Measurements from ENCODE around the gene FGB.
"Not testable (repeated sequence)": the region's sequence is repeated elsewhere in the genome, so short reads cannot be mapped to it uniquely, and the experiment has no call there.

FGB gene

GRCh38 chr4:154566639-154567204 is 3.9 kb downstream of the FGB start:
- FAIRE-seq = no peak

- no peak for FAIRE-seq
These were observed 6.2 kb downstream of the FGB start for GRCh38 chr4:154569028-154569427.

GRCh38 chr4:154569584-154569983 is 6.8 kb downstream of the FGB start:
- FAIRE-seq = no peak

DNA sequence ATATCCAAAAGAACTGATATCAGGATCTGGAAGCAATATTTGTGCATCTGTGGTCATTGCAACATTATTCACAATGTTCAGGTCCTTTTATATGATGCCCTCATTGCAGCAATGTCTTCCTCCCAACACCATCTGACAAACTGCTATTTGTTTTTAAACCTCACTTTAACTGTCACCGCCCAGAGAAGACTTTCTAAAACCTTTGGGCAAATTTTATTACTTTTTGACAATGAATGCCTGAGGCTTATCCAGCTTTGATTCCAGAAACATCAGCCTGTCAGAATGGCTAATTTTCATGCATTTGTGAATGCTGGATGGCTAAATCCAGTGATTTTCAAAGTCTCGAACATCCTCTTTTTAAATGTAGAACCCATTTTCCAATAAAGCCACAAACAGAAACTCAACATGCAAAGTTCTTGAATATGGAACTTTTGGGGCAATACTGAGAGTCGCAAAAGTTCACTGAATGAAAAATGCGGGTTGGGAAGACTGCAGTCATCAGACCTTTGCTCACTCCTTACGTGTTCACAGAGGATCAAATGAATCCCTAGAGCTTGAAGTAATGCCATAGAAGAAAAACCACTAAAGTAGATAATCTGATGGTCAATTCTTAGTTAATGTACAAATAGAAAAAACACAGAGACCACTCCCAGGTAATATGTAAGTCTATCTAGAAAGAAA is 10.5 kb downstream of the FGB start:
- no peak for FAIRE-seq

DNA sequence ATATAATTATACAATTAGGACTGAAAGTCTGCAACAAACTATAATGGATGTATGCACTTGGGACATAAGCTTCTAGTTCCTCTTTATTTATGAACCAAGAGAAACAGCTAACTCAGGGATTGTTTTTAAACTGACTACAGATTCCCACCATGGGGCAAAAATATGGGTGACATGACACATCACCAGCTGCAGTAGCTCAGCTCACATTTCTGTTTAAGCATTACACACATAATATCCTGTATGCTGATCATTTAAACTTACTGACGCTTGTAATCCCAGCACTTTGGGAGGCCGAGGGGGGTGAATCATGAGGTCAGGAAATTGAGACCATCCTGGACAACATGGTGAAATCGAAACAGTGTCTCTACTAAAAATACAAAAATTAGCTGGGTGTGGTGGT is 11.5 kb downstream of the FGB start:
- FAIRE-seq = no peak

DNA sequence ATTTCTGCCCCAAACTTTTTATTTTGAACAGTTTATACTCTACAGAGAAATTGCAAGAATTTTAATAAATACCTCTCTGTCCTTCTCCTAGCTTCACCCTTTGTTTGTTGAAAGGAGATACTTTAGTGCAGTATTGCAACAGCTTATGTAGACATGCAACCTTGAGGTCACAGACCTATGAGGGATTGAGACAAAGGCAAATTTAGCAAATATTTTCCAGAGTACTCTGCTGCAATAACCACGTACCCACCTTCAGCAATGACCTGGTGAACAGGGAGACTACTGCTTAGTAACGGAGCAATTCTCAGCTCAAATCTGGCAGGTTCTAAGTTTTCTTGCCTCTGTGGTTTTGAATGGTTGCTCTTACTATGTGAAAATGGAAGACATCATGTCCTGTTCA is 14.5 kb downstream of the FGB start:
- FAIRE-seq = no peak

DNA sequence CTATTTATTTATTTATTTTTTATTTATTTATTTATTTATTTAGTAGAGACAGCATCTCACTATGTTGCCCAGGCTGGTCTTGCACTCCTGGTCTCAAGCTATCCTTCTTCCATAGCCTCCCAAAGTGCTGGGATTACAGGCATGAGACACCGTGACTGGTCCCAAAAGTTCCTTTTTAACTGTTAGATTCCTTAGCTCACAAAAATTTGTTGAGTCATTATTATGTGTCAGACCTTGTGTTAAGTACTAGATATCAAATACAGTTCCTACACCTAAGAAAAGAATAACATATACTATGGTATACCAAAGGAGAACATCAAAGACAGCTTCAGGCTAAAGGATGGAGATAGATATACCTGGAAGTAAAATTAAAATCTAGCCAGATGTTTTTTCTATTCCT is 16.1 kb downstream of the FGB start:
- FAIRE-seq = no peak

DNA sequence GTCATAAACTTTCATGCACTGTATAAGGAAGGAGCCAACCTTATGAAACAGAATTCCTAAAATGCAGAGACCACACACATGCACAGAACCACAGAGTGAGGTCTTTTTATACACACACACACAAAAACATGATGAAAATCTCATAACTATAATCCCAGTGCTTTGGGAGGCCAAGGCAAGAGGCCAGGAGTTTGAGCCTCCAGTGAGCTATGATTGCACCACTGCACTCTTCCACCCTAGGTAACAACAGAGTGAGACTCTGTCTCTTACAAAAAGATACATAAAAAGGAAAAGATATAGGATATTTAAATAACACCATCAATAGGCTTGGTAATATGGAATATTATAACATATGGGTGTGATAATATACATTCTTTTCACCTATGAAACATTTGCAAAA is 17.1 kb downstream of the FGB start:
- no peak for FAIRE-seq

- no peak for FAIRE-seq
These were observed 19.9 kb downstream of the FGB start for GRCh38 chr4:154582723-154583122.

DNA sequence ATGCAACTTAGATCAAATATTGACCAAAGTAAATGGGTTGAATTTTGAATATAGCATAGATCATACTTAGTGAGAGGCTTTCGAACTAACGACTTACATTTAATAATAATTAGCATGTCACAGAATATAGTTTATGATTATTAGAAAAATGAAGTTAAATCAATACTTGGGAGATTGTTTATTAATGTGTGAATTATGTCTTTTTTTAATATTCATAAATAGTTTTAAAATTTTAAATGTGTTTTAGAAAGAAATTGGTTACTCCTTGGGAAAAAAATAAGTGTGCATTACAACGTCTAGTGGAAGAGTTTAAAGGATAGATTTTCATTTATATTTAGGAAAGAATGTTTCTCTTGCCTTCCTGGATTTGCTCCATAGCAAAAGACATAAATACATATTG is 20.4 kb downstream of the FGB start:
- FAIRE-seq = no peak

GRCh38 chr4:154583677-154584076 is 20.9 kb downstream of the FGB start:
- no peak for FAIRE-seq

- FAIRE-seq = no peak
These were observed 21.4 kb downstream of the FGB start for GRCh38 chr4:154584259-154584658.

DNA sequence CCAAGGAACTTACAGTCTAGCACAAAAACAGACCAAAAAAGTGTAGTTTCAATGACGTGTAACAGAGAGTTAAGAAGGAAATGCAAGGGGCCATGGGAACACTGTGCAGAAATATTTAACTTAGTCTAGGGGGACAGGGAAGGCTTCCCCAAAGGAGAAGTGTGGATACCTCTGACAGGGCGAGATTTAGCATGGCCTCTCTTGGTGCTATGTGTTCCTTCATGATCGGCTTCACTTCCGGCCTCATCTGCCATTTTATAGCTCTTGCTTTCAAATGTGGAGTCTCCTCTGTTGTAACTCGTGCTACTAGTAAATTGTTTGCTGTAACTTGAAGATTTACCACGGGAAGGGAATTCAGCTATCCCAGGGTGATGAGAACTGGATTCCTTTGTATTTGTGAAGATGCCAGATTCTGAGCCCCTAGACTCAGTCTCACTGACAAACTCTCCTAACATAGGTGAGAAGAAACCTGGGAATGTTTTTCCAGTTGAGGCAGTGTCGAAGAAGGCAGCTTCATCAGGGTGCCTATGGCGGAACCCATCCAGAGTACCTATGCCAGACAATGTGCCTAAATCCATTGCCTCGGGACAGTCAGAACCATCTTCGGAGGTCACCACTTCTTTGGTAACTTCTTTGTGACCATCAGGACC is 22.7 kb downstream of the FGB start:
- no peak for FAIRE-seq

DNA sequence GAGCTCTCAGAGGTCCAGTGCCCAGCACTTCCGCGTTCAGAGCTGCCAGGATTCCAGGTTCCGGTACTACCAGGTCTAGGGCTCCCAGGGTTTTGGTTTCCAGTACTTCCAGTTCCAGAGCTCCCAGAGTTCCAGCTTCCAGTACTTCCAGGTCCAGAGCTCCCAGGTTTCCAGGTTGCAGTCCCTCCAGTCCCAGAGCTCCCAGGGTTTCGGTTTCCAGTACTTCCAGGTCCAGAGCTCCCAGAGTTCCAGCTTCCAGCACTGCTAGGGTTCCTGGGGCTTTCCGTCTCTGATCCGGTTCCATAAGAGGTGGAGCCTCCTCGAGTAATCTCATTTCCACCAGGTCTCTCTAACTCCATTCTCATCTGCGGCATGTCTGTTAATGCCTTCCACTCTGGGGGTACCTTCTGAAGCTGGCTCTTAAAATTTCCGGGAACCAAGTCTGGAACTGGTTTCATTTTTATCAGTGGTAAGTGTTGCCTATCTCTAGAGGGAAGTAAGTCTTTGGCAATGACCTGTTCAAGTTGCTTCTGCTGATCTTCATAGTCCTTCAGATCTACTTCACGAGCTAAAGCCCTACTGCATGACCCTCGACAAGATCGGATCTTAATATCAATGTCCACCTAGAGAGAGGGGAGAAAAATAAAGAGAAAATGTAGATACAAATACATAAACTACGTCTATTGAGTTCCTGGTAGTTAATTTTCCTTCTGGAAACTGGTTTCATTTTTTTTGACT is 23.7 kb downstream of the FGB start:
- FAIRE-seq = no peak

DNA sequence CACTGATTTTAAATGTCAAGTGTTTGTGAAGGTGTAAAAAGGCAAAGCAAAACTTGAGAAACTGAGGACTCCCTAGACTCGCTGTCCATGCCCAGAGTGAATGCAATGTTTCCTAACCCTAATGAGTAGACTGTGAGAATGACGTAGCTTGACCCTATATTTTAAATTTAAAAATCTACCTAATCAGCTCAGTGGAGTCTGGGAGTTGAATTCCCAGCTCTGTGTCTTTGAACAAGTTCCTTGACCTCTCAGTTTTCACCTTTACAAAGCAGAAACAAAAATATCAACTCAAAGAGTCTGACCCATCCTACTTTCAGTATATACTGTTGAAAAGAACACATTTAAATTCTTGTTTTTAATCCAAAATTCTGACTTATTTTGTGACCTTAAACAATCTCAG is 25.4 kb downstream of the FGB start:
- no peak for FAIRE-seq

DNA sequence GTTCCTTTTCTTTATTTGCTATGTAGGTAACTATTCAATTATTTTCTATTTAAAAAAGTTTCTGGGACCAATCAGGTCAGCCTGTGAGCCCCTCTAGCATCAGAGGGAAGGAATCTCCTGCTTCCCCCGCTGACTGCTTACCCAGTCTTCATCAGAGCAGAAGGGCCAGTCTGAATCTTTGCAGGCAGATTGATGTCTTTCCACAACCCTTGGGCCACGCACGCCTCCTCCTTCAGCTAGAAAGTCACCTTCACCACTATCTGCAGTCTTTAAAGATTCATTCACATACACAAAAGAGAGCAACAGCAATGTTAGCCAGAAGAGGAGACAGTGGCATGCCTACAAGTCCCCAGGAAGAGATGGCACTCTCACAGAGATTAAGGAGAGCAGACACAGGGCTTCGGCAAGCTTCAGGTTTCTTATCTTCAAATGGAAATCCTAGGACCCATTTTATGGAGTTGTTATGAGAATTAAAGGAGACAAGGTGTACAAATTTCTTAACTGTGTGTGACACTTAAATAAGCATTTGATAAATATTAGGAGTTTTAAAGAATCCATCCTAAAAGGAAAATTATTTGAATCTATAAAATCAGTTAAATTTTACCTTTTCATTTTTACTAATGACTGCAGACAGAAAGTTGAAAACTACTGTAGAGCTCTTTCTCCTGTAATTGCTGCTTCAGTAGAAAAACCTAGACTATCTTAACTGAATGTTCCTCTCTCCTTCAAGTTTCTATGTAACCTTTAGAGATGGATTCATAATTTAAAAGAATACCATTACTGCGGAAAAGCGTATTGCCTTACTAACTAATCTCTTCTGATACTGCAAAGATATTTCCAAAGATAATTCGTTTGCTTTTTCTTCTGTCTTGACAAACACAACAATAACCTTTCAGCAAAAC is 26.7 kb downstream of the FGB start:
- no peak for FAIRE-seq

- FAIRE-seq = no peak
These were observed 27.7 kb downstream of the FGB start, which contains the start of gene FGA for GRCh38 chr4:154590329-154591006. TSS of gene FGA (minus strand) at chr4:154590742. CDS start at chr4:154590687, 55 bp downstream.

- no peak for FAIRE-seq
These were observed 29.1 kb downstream of the FGB start for GRCh38 chr4:154591890-154592289.

GRCh38 chr4:154593868-154594267 is 31.1 kb downstream of the FGB start:
- FAIRE-seq = no peak

- not testable (repeated sequence) for FAIRE-seq
These were observed 31.5 kb downstream of the FGB start for GRCh38 chr4:154594343-154594742.

GRCh38 chr4:154595807-154596206 is 33.0 kb downstream of the FGB start:
- FAIRE-seq = no peak

DNA sequence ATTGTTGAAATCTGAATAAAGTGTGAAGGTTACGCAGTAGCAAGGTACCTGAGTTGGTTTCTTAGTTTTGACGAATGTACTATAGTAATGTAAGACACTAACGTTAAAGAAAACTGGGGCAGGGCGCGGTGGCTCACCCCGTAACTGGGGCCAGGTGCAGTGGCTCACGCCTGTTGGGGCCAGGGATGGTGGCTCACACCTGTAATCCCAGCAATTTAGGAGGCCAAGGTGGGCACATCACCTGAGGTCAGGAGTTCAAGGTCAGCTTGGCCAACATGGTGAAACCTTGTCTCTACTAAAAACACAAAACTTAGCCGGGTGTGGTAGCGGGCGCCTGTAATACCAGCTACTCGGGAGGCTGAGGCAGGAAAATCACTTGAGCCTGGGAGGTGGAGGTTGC is 34.5 kb downstream of the FGB start:
- FAIRE-seq = not testable (repeated sequence)

All from TTC549 (cell line).